ENCODE results near the gene TEX30. TPM values are rescaled to one million over a fixed set of nuclear protein-coding genes. Genes with fewer than 3 reads are reported as not detected.
A peak's percentile ranks its signal among the peaks of the same experiment; 100 is the strongest.

The TEX30 gene
- 10 to 100 TPM; 28.6 to 31.8 (median 30.9) TPM for polyA plus RNA-seq (ENCODE audit: insufficient read length in 3 of 3)
- long read RNA-seq, donor 1, transcript TEX30-206 (6 exons, 1,165 nt) = major isoform, 12 of 25 reads
- long read RNA-seq, donor 1, partial matches to known transcripts = 7 of 25 reads
- long read RNA-seq, donor 1, other reads (novel, unspliced or antisense) = 0 of 25 reads
- long read RNA-seq, donor 2, transcript TEX30-206 (6 exons, 1,165 nt) = major isoform, 13 of 26 reads
- long read RNA-seq, donor 2, partial matches to known transcripts = 5 of 26 reads
- long read RNA-seq, donor 2, other reads (novel, unspliced or antisense) = 0 of 26 reads
- long read RNA-seq, donor 3, transcript TEX30-206 (6 exons, 1,165 nt) = major isoform, 16 of 33 reads
- long read RNA-seq, donor 3, partial matches to known transcripts = 11 of 33 reads
- long read RNA-seq, donor 3, other reads (novel, unspliced or antisense) = 0 of 33 reads
- long read RNA-seq, donor 4, transcript TEX30-206 (6 exons, 1,165 nt) = major isoform, 16 of 35 reads
- long read RNA-seq, donor 4, partial matches to known transcripts = 9 of 35 reads
- long read RNA-seq, donor 4, other reads (novel, unspliced or antisense) = 0 of 35 reads
- long read RNA-seq, donor 5, transcript TEX30-206 (6 exons, 1,165 nt) = major isoform, 12 of 12 reads
- long read RNA-seq, donor 5, partial matches to known transcripts = 0 of 12 reads
- long read RNA-seq, donor 5, other reads (novel, unspliced or antisense) = 0 of 12 reads
- long read RNA-seq, donor 6, transcript TEX30-206 (6 exons, 1,165 nt) = major isoform, 23 of 33 reads
- long read RNA-seq, donor 6, partial matches to known transcripts = 7 of 33 reads
- long read RNA-seq, donor 6, other reads (novel, unspliced or antisense) = 0 of 33 reads
- long read RNA-seq, donor 7, transcript TEX30-205 (5 exons, 959 nt) = minor isoform, 7 of 38 reads
- long read RNA-seq, donor 7, transcript TEX30-202 (5 exons, 1,038 nt) = minor isoform, 6 of 38 reads
- long read RNA-seq, donor 7, transcript TEX30-206 (6 exons, 1,165 nt) = major isoform, 13 of 38 reads
- long read RNA-seq, donor 7, partial matches to known transcripts = 12 of 38 reads
- long read RNA-seq, donor 7, other reads (novel, unspliced or antisense) = 0 of 38 reads
- long read RNA-seq, donor 8, transcript TEX30-206 (6 exons, 1,165 nt) = major isoform, 7 of 17 reads
- long read RNA-seq, donor 8, partial matches to known transcripts = 5 of 17 reads
- long read RNA-seq, donor 8, other reads (novel, unspliced or antisense) = 0 of 17 reads
- long read RNA-seq, donor 9, transcript TEX30-206 (6 exons, 1,165 nt) = major isoform, 21 of 37 reads
- long read RNA-seq, donor 9, transcript TEX30-205 (5 exons, 959 nt) = minor isoform, 7 of 37 reads
- long read RNA-seq, donor 9, partial matches to known transcripts = 6 of 37 reads
- long read RNA-seq, donor 9, other reads (novel, unspliced or antisense) = 0 of 37 reads
- long read RNA-seq, donor 10, transcript TEX30-206 (6 exons, 1,165 nt) = major isoform, 6 of 16 reads
- long read RNA-seq, donor 10, partial matches to known transcripts = 6 of 16 reads
- long read RNA-seq, donor 10, other reads (novel, unspliced or antisense) = 0 of 16 reads
- long read RNA-seq, donor 11, transcript TEX30-206 (6 exons, 1,165 nt) = major isoform, 10 of 11 reads
- long read RNA-seq, donor 11, partial matches to known transcripts = 0 of 11 reads
- long read RNA-seq, donor 11, other reads (novel, unspliced or antisense) = 0 of 11 reads
- long read RNA-seq, donor 12, transcript TEX30-206 (6 exons, 1,165 nt) = major isoform, 18 of 31 reads
- long read RNA-seq, donor 12, partial matches to known transcripts = 6 of 31 reads
- long read RNA-seq, donor 12, other reads (novel, unspliced or antisense) = 0 of 31 reads
- long read RNA-seq, donor 13, transcript TEX30-206 (6 exons, 1,165 nt) = major isoform, 6 of 17 reads
- long read RNA-seq, donor 13, partial matches to known transcripts = 6 of 17 reads
- long read RNA-seq, donor 13, other reads (novel, unspliced or antisense) = 0 of 17 reads
- long read RNA-seq, donor 14 = 0 reads
- long read RNA-seq, donor 15 = 0 reads
- long read RNA-seq, donor 16, transcript TEX30-206 (6 exons, 1,165 nt) = major isoform, 16 of 38 reads
- long read RNA-seq, donor 16, transcript TEX30-205 (5 exons, 959 nt) = minor isoform, 6 of 38 reads
- long read RNA-seq, donor 16, partial matches to known transcripts = 13 of 38 reads
- long read RNA-seq, donor 16, other reads (novel, unspliced or antisense) = 0 of 38 reads

DNA sequence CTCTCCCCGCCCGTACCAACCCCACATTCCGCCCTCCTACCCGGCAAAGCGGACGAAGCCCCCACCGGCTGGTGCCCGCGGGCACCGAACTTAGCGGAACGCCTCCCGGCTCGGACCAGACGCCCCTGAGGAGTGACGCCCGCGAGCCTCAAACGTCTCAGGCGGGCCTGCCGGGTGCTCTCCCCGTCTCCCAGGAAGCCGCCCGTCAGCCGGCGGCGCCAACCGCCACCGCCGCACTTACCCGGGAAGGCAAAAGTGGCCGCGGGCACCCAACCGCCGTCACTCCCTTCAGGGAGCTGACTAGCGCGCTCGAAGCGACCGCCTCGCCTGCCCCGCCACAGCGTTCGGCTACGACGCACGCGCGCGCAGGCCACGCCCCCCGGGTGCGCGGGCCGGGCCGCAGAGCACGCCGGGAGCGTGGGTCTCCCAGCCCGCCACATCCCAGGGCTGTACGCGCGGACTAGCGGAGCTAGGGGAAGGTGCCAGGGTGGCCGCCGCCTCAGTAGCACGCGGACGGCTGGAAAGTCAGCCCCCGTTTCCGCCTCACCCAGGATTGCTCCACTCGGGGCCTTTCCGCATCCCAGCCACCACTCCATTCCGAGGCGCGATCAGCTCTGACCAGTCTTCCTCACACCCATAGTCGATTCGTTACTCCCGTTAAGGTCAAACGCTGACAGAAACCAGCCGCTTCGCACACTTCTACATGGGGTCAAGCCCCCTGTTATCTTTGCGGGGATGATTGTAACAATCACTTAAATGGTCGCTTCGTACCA lies at the start of gene TEX30:
TSS of gene TEX30 (minus strand) at position 346 of the 773 bp plus-strand sequence. CDS start 3,760 bp downstream, outside the sequence.
- DNase-seq = peak; percentile 84

DNA sequence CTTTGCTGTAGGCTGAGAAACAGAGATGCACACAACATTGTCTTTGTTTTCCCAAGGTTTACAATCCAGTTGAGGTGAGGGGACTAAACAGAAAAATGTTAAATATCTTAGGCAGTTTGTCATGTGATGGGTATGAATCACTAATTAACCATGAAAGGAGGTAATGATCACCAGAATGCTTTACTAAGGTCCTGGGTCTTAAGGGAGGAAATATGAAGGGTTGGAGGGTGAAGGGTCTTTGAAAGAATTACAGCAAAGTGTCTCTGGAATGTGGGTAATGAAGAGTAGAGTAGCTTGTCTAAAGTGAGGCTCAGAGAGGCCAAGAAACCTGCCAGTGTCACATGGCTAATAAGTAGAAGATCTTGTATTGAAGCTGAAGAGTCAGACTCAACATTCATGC lies 44.3 kb upstream of the TEX30 start:
- DNase-seq = peak; percentile 35

DNA sequence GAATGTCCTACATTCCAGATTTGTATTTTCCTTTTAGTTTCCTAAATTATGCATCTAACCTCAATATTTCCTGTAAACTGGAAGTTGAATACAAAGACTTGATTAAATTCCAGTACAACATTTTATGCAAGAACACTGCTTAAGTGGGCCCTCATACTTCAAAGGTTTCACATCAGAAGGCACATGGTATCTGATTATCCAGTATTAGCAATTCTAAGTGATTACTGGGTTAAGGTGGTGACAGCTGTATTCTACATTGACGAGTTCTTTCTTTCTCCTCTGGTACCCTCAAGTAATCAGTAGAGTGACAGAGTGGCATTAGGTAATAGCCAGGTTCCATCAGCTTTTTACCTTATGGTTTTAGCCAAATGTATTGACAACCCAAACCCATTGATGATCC lies 43.7 kb upstream of the TEX30 start:
- DNase-seq = no peak

DNA sequence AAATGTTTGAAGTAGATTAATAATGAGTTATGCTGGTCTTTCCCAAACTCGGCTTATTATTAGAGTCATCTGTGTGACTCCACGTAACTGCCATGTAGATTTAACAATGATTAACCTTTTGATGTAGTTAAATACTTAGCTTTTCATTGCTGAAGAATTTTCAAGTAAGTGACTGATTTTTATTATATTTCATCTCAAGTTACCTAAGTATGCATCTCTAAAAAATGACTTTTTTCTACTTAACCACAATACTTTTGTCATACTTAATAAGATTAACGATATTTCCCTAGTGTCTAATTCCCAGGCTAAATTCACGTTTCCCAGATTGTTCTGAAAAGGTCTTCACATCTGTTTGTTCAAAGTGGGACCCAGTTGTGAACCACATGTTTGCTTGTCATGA lies 43.1 kb upstream of the TEX30 start:
- no peak for DNase-seq

DNA sequence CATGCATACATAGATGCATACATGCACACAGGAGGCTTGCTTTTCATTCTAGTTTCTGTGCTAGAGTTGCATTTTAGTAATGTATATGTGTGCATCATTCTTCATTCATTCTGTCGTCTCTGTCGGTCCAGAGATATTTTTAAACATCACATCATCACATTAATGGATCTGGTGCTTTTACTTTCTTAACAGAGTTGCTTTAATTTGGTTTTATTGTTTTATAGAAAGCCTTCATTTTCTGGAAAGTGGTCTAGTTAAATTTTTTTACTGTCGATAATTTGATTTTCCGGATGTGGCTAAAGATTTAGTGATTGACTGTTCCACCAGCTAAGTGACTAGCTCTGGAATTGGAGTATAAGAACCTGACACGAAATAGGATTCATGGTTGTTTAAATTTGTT lies 42.2 kb upstream of the TEX30 start:
- DNase-seq = no peak

DNA sequence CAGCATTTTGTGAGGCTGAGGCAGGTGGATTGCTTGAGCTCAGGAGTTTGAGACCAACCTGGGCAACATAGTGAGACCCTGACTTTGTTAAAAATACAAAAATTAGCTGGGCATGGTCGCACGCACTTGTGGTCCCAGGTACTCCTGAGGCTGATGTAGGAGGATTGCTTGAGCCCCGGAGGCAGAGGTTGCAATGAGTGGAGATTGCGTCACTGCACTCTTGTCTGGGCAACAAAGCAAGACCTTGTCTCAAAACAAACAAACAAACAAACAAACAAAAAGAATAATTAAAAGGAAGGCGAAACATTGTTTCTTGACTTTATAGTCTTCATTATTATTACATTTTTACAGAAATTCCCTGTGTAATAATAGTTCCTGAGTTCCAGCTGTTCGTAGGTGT lies 41.2 kb upstream of the TEX30 start:
- no peak for DNase-seq

DNA sequence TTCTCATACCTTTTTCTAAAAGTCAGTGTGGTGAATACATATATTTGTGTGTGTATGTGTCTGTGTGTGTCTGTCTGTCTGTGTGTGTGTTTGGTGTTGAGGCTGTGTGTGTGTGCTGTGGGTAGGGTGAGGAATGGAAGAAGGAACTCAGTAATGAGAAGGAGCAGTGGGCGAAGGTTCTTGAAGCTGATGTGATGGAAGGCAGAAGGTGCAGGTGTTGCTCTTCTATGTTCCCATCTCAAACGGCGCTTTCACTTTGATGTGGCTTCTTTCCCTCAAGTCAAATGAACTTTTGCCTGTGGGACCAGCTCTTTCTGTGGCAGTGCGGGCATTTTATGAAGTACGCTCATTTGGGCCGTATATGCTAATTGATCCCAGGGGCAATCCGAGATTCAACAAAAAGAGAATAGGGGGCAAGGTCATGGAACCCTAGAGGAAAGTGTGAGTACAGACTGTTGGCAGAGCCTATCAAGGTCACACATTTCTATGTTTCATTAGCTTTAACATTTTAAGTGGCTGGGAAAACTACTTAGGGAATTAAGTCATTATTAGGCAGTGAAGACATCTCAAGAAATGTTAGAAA lies 40.5 kb upstream of the TEX30 start:
- no peak for DNase-seq

DNA sequence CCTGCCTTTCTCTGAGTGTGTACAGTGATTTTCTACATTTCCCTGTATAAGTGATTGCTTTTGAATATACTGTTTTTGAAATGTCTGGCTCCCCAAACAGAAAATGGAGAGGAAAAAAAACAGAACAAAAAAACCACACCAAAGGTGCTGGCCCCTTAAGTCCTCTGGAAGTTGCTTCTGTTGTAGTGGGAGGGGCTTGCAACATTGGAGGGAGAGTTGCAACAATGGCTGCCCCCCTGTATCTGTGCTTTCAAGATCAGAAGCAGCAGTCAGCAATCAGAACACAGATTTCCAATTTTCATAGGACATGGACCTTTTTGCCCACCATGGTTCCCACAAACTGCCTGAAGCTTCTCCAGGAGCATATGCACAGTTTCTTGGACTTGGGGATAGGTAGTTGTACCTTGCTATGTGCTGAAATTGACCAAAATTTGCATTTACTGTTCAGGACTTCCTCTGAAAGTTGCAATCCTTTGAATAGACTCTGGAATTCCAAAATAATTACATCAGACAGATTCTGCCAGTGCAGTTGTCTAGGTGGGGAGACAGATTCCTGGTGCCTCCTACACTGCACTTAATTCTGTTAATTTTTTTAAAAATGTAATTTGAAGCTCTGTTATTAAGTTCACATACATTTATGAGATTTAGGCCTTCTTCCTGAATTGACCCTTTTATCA lies 39.2 kb upstream of the TEX30 start:
- no peak for DNase-seq

DNA sequence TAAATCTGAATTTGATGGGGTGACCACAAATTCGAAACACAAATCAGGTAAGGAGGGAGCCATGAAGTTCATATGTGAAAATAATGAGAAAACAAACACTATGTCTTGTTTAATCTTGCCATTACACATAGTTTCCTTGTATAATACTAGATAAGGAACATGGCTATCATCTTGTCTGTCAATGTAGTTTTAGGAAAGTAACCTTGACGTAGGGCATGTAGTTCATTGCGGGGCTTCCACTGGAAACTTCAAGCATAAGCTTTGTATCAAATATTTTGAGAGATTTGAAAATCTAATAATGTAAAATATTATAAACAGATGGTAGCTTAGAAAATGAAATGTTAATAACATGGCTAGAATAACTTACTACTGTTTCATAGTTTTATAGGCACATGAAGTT lies 34.1 kb upstream of the TEX30 start:
- no peak for DNase-seq

DNA sequence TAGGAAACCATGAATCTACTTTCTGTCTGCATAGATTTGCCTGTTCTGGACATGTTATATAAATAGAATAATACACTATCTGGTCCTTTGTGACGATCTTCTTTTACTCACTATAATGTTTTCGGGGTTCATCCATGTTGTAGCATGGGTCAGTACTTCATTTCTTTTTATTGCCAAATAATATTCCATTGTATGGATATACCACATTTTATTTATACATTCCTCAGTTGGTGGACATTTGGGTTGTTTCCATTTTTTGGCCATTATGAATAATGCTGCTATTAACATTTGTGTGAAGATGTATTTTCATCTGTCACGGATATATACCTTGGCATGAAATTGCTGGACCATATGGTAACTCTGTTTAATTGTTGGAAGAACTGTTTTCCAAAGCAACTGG lies 32.1 kb upstream of the TEX30 start:
- DNase-seq = no peak

DNA sequence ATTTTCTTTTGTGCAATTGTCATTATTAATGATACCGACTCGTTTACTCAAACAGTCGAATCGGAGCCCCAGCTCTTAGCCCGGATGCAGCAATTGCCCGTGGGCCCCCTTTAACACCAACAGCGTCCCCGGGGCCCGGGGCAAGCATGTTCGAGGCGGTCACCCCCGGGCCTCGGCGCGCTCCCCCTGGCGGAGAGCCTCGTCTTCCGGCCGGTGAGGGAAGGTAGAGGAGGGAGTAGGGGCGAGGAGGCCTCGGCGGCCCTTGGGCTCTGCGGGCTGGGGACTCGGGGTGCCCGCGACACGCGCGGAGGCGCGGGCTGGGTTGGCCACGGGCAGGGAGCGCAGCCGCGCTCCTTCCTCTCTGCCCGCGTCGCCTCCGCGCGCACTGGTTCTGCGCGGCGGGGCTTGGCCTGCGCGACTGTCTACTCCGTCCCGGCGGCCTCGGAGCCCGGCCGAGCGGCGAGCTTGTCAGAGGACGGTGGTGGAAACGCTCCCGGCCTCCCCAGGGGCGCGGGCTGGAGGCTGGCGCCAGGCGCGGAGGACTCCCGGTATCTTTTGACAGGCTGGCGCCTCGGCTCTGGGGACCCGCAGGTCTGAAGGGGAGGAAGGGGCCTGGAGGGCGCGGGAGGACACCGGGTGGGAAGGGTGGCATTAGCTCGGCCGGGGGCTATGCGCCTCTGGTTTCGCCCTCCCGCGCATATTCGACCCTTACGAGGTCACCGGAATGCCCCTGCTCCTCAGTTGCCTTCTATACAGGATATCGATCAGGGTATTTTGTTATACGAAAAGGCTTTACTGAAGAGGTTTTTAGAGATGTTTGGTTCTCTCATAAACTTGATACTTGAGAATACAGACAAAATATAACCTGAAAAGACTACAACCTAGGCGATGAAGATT lies 26.8 kb upstream of the TEX30 start:
- peak; percentile 82 for DNase-seq

DNA sequence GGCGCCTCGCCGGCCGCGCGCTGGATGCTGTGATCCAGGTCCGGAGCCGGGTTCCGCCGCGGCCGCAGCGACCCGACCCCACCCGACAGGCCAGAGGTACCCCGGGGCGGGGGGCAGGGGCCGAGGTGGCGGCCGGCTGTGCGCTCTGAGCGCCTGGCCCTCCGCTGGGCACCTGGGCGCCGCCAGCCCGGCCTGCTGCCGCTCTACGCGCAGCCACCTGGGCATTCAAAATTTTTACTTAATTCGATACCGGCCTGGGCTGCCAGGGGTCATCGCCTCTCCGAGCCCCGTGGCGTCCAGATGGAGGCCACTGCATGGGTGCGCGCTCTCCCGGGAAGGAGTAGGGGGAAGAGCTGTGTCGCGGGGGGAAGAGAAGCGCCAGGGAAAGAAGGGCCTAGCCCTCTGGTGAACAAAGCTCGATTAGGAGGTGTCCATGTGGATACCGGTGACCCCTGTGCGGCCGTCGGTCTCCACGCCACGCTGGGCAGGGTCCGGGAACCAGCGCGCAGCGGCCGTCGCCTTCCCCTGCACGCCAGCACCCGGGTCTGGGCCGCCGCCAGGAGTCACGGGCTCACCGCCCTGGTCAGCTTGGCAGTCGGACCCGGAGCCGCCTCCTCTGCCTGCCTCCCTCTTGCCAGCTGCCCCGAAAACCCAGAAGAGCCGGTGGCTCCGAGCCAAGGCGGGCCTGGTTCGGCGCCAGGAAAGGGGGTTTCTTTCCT lies 26.0 kb upstream of the TEX30 start:
- DNase-seq = peak; percentile 22

DNA sequence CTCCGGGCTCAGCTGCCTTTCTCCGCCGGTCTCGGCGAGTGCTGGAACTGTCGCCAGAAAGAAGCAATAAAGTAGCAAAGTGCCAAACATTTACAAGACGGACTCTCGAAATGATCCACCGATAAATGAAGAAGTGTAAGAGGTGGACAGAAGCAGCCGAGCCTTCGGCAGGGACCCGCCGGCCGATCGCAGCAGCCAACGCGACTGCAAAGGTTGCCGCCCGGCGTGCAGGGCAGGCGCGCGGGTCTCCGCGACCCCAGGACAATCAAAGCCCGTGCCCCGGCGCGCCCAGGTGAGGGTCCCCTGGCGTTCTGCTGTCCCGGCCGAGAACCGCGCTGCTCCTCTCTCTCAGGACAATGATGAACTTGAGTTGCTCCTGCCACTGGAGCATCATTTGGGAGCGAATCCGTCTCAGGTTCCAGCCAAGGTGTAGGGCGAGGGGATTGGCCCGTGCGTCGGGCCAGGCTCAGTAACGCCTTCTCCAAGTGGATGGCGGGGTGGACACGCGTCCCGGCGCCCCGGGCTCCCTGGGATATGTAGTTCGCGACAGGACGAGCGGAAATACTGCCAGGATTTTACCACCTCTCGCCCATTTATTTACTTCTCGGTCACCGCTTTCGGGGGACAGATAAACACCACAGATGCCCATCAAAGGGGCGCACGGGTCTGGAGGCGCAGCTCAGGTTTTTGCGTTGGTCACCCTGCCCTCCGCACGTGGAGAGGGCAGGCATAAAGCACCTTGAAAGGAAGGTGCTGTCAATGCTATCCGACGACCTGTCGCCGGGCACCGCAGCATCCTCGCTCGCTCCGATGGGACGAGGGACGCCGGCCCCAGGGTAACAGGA lies 25.2 kb upstream of the TEX30 start, which contains the start of the genes BIVM and POGLUT2:
TSS of gene BIVM (plus strand) at position 539 of the 845 bp plus-strand sequence. CDS start 8,149 bp downstream, outside the sequence.
TSS of gene POGLUT2 (minus strand) at position 396 of the 845 bp plus-strand sequence. CDS start at position 90, 306 bp downstream.
- DNase-seq = peak; percentile 92

DNA sequence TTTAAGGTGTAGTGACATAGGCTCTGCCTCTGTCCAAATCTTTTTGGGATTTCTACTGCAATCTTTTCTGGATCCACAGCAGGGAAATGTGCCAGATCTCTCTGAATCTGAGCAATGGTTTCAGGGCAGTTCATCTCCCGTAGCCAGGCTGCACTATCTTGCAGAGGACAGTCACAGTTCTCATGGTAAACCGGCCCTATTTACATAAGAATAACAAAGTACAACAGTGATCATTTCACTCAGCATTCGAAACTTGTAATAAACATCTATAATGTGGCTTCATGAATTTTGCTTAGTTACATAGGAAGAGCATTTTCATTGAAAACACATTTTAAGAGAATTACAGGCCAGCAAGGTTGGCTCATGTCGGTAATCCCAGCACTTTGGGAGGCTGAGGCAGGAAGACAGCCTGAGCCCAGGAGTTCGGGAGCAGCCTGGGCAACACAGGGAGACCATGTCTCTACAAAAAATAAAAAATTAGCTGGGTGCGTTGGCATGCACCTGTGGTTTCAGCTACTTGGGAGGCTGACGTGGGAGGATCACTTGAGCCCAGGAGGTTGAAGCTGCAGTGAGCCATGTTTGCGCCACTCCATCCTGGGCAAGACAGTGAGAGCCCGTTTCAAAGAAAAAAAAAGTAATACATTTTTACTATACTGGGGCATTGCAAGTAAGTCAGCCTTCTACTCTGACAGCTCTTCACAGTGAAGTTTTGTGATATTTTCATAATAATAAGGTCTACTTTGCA lies 20.2 kb upstream of the TEX30 start:
- no peak for DNase-seq
